ENCODE data around the gene MYZAP. TPM values are rescaled to one million over a fixed set of nuclear protein-coding genes. Genes with fewer than 3 reads are reported as not detected.

MYZAP gene
- total and polyA plus RNA-seq, 9 of the 15 experiments (the other 6 are each of a cell fraction or from before 2014, with no cell fraction given): 0.03 TPM; not detected in 8

- Histone ChIP-seq H3K9ac (ENCODE audit: insufficient read depth in 1 of 2, low read depth in 2 of 2, low read length in 2 of 2) (no peak overlapping the region), H3K79me2 (ENCODE audit: control insufficient read depth, insufficient read depth, low read length) (no peaks in the 10 kb centered on the region), H3K27me3 (ENCODE audit: control insufficient read depth in 2 of 2, insufficient read depth in 2 of 2, low read length in 2 of 2) (peaks cover 10 to 35% of the 10 kb centered on the region in 2 experiments), H3K36me3 (ENCODE audit: control insufficient read depth, insufficient read depth, low read length) (no peaks in the 10 kb centered on the region), H3K4me3 (no peak overlapping the region), H3K4me1 (replicated peaks in 1 of 2; ENCODE audit: control insufficient read depth in 2 of 2, insufficient read depth in 2 of 2, low read length in 2 of 2) (no peaks in the 10 kb centered on the region; a peak in 1 of 5 replicates), H3K9me3 (replicated peaks; ENCODE audit: control insufficient read depth, insufficient read depth, low read depth, low read length) (no peaks in the 10 kb centered on the region), H3K9me1 (ENCODE audit: control insufficient read depth, insufficient read depth, low read length) (no peaks in the 10 kb centered on the region), H2AFZ (ENCODE audit: low read depth, low read length) (no peak overlapping the region), H3K27ac (ENCODE audit: extremely low read depth, low read depth, low read length) (no peak overlapping the region), H4K20me1 (replicated peaks; ENCODE audit: control insufficient read depth, insufficient read depth, low read length) (no peaks in the 10 kb centered on the region), H3K4me2 (ENCODE audit: insufficient read depth, low read length) (no peak overlapping the region; the same call in 1 of the 2 replicates)
- ChIA-PET POLR2A (no interaction called here), CTCF (ENCODE audit: low intra/inter-chr PET ratio) (interaction anchor here (0.6 to 2.9 kb wide), 7 partner anchors 79 to 1903 kb away, joined by 3 to 17 read pairs (median 3); no protein-coding TSS in a partner anchor)
- no TSS peak for BruUV-seq (replicated peaks)
- in situ Hi-C loops (cut with MboI) (loop anchor here (10.0 to 25.0 kb wide), 2 partner anchors 501 to 624 kb away; partner anchors contain the start of gene ALDH1A2), intact Hi-C loops (cut with micrococcal nuclease) (loop anchor here (2.0 to 5.0 kb wide), 4 partner anchors 51 to 620 kb away; no protein-coding TSS in a partner anchor)
- peak; percentile 98 for ATAC-seq
- FAIRE-seq: peak; percentile 93
- WGBS (ENCODE audit: insufficient coverage, low coverage, missing lambda C conversion rate): 7% methylated on average over 9 of the region's 9 CpGs
- peak; percentile 71 to 82 (median 76) for DNase-seq (ENCODE audit: extremely low read depth in 1 of 4, low spot score in 3 of 4)
- peak; percentile 34; the same call in 1 of the 2 replicates for TF ChIP-seq DEAF1 (CRISPR knock-in tag; IDR thresholded peaks at IDR 0.05)
- no peak for TF ChIP-seq SMAD1 (IDR thresholded peaks at IDR 0.05; ENCODE audit: low read depth, low read length, partially characterized antibody)
- TF ChIP-seq PHTF2 (CRISPR knock-in tag; IDR thresholded peaks at IDR 0.05): no peak
- no peak for TF ChIP-seq CBX1 (IDR thresholded peaks at IDR 0.05; ENCODE audit: low read depth)
- peak; percentile 72 for TF ChIP-seq SMC3 (conservative IDR thresholded peaks at IDR 0.05; ENCODE audit: insufficient read depth, low read depth, low read length)
- TF ChIP-seq CCAR2 (IDR thresholded peaks at IDR 0.05; ENCODE audit: low read depth, low read length): no peak
- TF ChIP-seq REST (IDR thresholded peaks at IDR 0.05; ENCODE audit: borderline replicate concordance): peak; percentile 38; the same call in 1 of the 2 replicates
- no peak for TF ChIP-seq REST (CRISPR knock-in tag; IDR thresholded peaks at IDR 0.05; ENCODE audit: low read depth)
- TF ChIP-seq ZNF507 (tag; conservative IDR thresholded peaks at IDR 0.05): no peak
- peak; percentile 78 for TF ChIP-seq FOSL1 (tag; conservative IDR thresholded peaks at IDR 0.05)
Observed at GRCh38 chr15:57561041-57561711, 30.5 kb upstream of the MYZAP start.
